Fibroblast of mammary gland (primary cell): Measurements from ENCODE around the gene LSM8.
A peak's percentile ranks its signal among the peaks of the same experiment; 100 is the strongest.

Source experiments
- DNase-seq: peaks from one replicate; pipeline ENCODE4 v3.0.0-alpha.2; 2010; ENCODE audit warnings: low read depth
- H3K4me3 ChIP-seq: 2 replicates; pipeline ENCODE4 v1.5.1; 2011; ENCODE audit warnings: low read depth, mild to moderate bottlenecking, low read length, moderate library complexity; ENCODE audit not compliant: control insufficient read depth
- CTCF ChIP-seq: conservative IDR thresholded peaks from 2 replicates; pipeline ENCODE4 v1.5.1; 2011; ENCODE audit warnings: low read depth, low read length, inconsistent platforms; ENCODE audit not compliant: control insufficient read depth, insufficient read depth

Gene LSM8

GRCh38 chr7:118195837-118196474, 12.0 kb downstream of the LSM8 start:
- TF ChIP-seq CTCF, result peak; percentile 83
- H3K4me3 ChIP-seq, result no peak overlapping the region
- DNase-seq, result peak; percentile 75

- no peak for TF ChIP-seq CTCF
- H3K4me3 ChIP-seq, result no peak overlapping the region
- DNase-seq, result no peak
Measured at GRCh38 chr7:118202061-118202460, 18.1 kb downstream of the LSM8 start.

GRCh38 chr7:118214051-118214832, 30.3 kb downstream of the LSM8 start:
- DNase-seq, result peak; percentile 78
- H3K4me3 ChIP-seq, result peak overlapping the region; percentile 77
- no peak for TF ChIP-seq CTCF

GRCh38 chr7:118214833-118215182, 30.8 kb downstream of the LSM8 start:
- DNase-seq, result no peak
- peak overlapping the region; percentile 77 for H3K4me3 ChIP-seq
- no peak for TF ChIP-seq CTCF

GRCh38 chr7:118217210-118217619, 33.3 kb downstream of the LSM8 start:
- no peak for TF ChIP-seq CTCF
- no peak for DNase-seq
- no peak overlapping the region for H3K4me3 ChIP-seq

GRCh38 chr7:118218413-118219156, 34.6 kb downstream of the LSM8 start:
- TF ChIP-seq CTCF, result no peak
- no peak overlapping the region for H3K4me3 ChIP-seq
- no peak for DNase-seq
